SK-N-SH (cell line): ENCODE data around the gene ATR. TPM values are rescaled to one million over a fixed set of nuclear protein-coding genes. Genes with fewer than 3 reads are reported as not detected.

Experiments
- CTCF ChIA-PET: fragments of 300-600, 350-600 bp; formaldehyde crosslinking; extraction: SDS; loops from one replicate; lab custom pipeline; 2021; lab: Yijun Ruan, JAX
- POLR2A ChIA-PET: fragments of 350-600 bp; sonication (Branson Sonifier 250); formaldehyde crosslinking; extraction: SDS; loops from one replicate; lab custom pipeline; 2020; ENCODE audit warnings: antibody characterized with exemption, inconsistent platforms; lab: Yijun Ruan, JAX
- DNase-seq: peaks from one replicate; pipeline ENCODE4 v3.0.0; 2012
- H2AFZ ChIP-seq: fragments of 200-600 bp; sonication (generic); 2 replicates; pipeline ENCODE4 v1.8.1; 2016; ENCODE audit warnings: antibody characterized with exemption, mild to moderate bottlenecking, low read depth
- H3F3A ChIP-seq: fragments of 200-600 bp; sonication (generic); replicated peaks from 2 replicates; pipeline ENCODE3; 2016; ENCODE audit warnings: antibody characterized with exemption, mild to moderate bottlenecking; ENCODE audit not compliant: insufficient read depth
- H3K27ac ChIP-seq, 2 experiments: fragments of 200-500 bp in 1 of 2; fragments of 200-600 bp in 1 of 2; sonication (Bioruptor generic) in 1 of 2; sonication (generic), shearing (Covaris generic) in 1 of 2; 2 replicates each; pipeline versions ENCODE4 v1.5.1 to v1.6.1; 2014 to 2016; ENCODE audit warnings: low read depth in 2 of 2, inconsistent platforms in 1 of 2, low read length in 1 of 2, mild to moderate bottlenecking in 1 of 2, mixed read lengths in 1 of 2
- H3K27me3 ChIP-seq: fragments of 200-600 bp; sonication (generic), shearing (Covaris generic); 2 replicates; pipeline ENCODE4 v1.6.1; 2016; ENCODE audit warnings: mixed run types; ENCODE audit not compliant: insufficient read depth
- H3K36me3 ChIP-seq, 2 experiments: fragments of 200-500 bp in 1 of 2; fragments of 200-600 bp in 1 of 2; sonication (Bioruptor generic) in 1 of 2; sonication (generic) in 1 of 2; replicated peaks in 1 of 2; 2 replicates each; pipeline versions ENCODE3 to v1.5.1; 2014 to 2016; ENCODE audit warnings: low read length in 1 of 2, mild to moderate bottlenecking in 1 of 2; ENCODE audit not compliant: insufficient read depth in 2 of 2, control insufficient read depth in 1 of 2
- H3K4me1 ChIP-seq, 2 experiments: fragments of 200-500 bp in 1 of 2; fragments of 200-600 bp in 1 of 2; sonication (Bioruptor generic) in 1 of 2; sonication (generic), shearing (Covaris generic) in 1 of 2; 2 replicates each; pipeline versions ENCODE4 v1.5.1 to v1.6.1; 2014 to 2016; ENCODE audit warnings: low read depth in 1 of 2, low read length in 1 of 2, mixed run types in 1 of 2; ENCODE audit not compliant: insufficient read depth in 2 of 2, control insufficient read depth in 1 of 2
- H3K4me2 ChIP-seq: fragments of 200-600 bp; sonication (generic), shearing (Covaris generic); 2 replicates; pipeline ENCODE4 v1.6.1; 2017; ENCODE audit warnings: mixed run types
- H3K4me3 ChIP-seq, 2 experiments: fragments of 200-500 bp in 1 of 2; fragments of 200-600 bp in 1 of 2; sonication (Bioruptor generic) in 1 of 2; sonication (generic), shearing (Covaris generic) in 1 of 2; 2 replicates each; pipeline versions ENCODE4 v1.5.1 to v1.8.1; 2014 to 2016; ENCODE audit warnings: low read depth in 2 of 2, inconsistent platforms in 1 of 2, low read length in 1 of 2, mild to moderate bottlenecking in 1 of 2, mixed read lengths in 1 of 2, moderate library complexity in 1 of 2
- H3K79me2 ChIP-seq: fragments of 200-600 bp; sonication (generic); 2 replicates; pipeline ENCODE4 v1.8.1; 2017; ENCODE audit warnings: mild to moderate bottlenecking; ENCODE audit not compliant: insufficient read depth
- H3K9ac ChIP-seq: fragments of 200-600 bp; sonication (generic); 2 replicates; pipeline ENCODE4 v1.6.1; 2017; ENCODE audit warnings: mixed run types
- H3K9me2 ChIP-seq: fragments of 200-600 bp; sonication (generic); 2 replicates; pipeline ENCODE4 v1.6.1; 2017; ENCODE audit warnings: mixed run types
- H3K9me3 ChIP-seq: fragments of 200-600 bp; sonication (generic); 2 replicates; pipeline ENCODE4 v1.6.1; 2017; ENCODE audit warnings: mixed run types, mild to moderate bottlenecking, moderate library complexity
- H4K20me1 ChIP-seq: fragments of 200-600 bp; sonication (generic); 2 replicates; pipeline ENCODE4 v1.6.1; 2017; ENCODE audit warnings: mild to moderate bottlenecking, mixed run types; ENCODE audit not compliant: insufficient read depth
- FOXJ3 ChIP-seq: sonication (generic); formaldehyde crosslinking; IDR thresholded peaks from 2 replicates; pipeline ENCODE4 v1.5.1; 2020; ENCODE audit warnings: mild to moderate bottlenecking, missing genetic modification reagents
- GABPA ChIP-seq: IDR thresholded peaks from 2 replicates; pipeline ENCODE4 v1.4.0; 2012; ENCODE audit warnings: low read depth, mild to moderate bottlenecking
- JUND ChIP-seq: IDR thresholded peaks from 2 replicates; pipeline ENCODE4 v1.4.0; 2012
- POLR2AphosphoS5 ChIP-seq: IDR thresholded peaks from 2 replicates; pipeline ENCODE4 v1.6.1; 2012; ENCODE audit warnings: low read depth, low read length
- RFX5 ChIP-seq: IDR thresholded peaks from 2 replicates; pipeline ENCODE4 v1.6.1; 2012; ENCODE audit warnings: mild to moderate bottlenecking, improper control_type of control experiment, low read length
- TCF12 ChIP-seq: IDR thresholded peaks from 2 replicates; pipeline ENCODE4 v1.4.0; 2012
- USF2 ChIP-seq: fragments of 150-350 bp; IDR thresholded peaks from 2 replicates; pipeline ENCODE4 v1.6.1; 2017; ENCODE audit warnings: antibody characterized with exemption, low read length, low read depth, borderline replicate concordance
- ZBTB33 ChIP-seq: IDR thresholded peaks from 2 replicates; pipeline ENCODE4 v1.4.0; 2012; ENCODE audit warnings: low read depth, borderline replicate concordance
- WGBS: methylation state at CpG from one replicate; pipeline ENCODE4 v1.1.6; 2017; ENCODE audit warnings: low lambda C conversion rate; 5-methylcytosine and 5-hydroxymethylcytosine counted together
- polyA plus RNA-seq, 3 experiments: library from polyadenylated mRNA; depleted of rRNA; stranded (reverse); fragments of >200 nt; gene quantifications; 2 replicates each; pipeline ENCODE4 v1.2.3, GENCODE V29; 2012
- TF ChIP-seq, protein P1 (sequence below): IDR thresholded peaks from 2 replicates; pipeline ENCODE4 v1.6.1; 2012; ENCODE audit warnings: mild to moderate bottlenecking, low read depth, low read length, moderate library complexity

Gene ATR
- polyA plus RNA-seq, 1 of the 3 experiments (the other 2 are of a cell fraction): 7.3 TPM

DNA sequence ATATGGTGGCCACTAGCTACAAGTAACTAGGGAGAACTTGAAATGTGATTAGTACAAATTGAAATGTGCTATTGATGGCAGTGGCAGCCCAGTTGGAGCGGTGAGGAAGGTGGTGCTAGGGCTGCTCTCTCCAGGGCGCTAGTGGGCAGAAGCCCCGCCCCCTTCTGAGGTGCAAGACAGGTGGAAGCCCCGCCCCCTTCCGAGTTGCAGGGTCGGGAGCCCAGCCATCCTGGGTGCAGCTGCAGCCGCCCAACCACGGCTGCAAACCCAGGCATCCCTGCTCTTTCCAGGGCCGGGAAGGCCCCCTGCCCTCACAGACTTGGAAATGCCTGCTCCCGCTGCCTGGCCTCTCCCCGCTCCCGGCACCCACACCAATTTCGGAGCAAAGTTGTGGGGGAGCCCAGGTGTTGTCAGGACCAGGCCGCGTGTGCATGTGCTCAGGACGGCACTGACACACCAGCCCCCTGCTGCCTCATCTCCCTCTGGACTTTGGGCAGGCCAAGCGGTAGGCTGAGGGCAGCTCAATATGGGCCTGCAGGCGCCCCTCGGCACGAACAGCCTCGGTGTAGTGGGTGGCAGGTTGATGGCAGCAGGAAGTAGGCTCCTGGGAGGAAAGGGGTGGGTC is 10.0 kb downstream of the ATR start:
- Histone ChIP-seq H3K4me2 (no peak overlapping the region), H3K4me3 (no peak overlapping the region), H3K27me3 (no peaks in the 10 kb centered on the region), H3F3A (no peaks in the 10 kb centered on the region), H4K20me1 (no peaks in the 10 kb centered on the region), H2AFZ (no peak overlapping the region), H3K9me2 (no peaks in the 10 kb centered on the region), H3K9me3 (no peaks in the 10 kb centered on the region), H3K9ac (no peak overlapping the region), H3K4me1 (no peaks in the 10 kb centered on the region), H3K36me3 (peaks cover 8 to 29% of the 10 kb centered on the region in 2 experiments), H3K27ac (no peak overlapping the region), H3K79me2 (peaks cover 63% of the 10 kb centered on the region)
- no peak for DNase-seq
- ChIA-PET CTCF (no interaction called here), POLR2A (no interaction called here)
- WGBS: 100% methylated on average over 9 of the region's 21 CpGs
- TF ChIP-seq FOXJ3 (CRISPR knock-in tag) (no peak), RFX5 (no peak)

DNA sequence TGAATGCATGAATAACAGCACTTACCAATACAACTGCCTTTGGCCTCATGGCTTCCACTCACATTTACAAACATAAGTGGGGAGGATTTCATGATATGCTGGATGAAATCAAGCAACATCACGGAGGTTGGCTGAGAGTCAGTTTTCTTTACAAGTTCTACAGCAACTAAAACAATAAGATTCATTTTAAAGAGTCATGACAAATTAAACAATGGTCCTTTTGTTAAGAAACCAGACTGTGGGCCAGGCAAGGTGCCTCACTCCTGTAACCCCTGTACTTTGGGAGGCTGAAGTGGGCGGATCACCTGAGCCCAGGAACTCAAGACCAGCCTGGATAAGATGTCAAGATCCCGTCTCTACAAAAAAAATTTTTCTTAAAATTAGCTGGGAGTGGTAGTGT is 12.4 kb downstream of the ATR start:
- 95% methylated on average over 3 of the region's 3 CpGs for WGBS
- Histone ChIP-seq H3K27me3 (no peaks in the 10 kb centered on the region), H4K20me1 (no peaks in the 10 kb centered on the region), H3K79me2 (peaks cover 42% of the 10 kb centered on the region), H3K4me3 (no peak overlapping the region), H3K4me1 (no peaks in the 10 kb centered on the region), H3K27ac (no peak overlapping the region), H3F3A (peaks cover 2% of the 10 kb centered on the region), H3K9me2 (no peaks in the 10 kb centered on the region), H3K9ac (no peak overlapping the region), H3K9me3 (no peaks in the 10 kb centered on the region), H3K36me3 (peaks cover 32 to 48% of the 10 kb centered on the region in 2 experiments), H3K4me2 (no peak overlapping the region), H2AFZ (no peak overlapping the region)
- no peak for TF ChIP-seq FOXJ3 (CRISPR knock-in tag)
- no peak for TF ChIP-seq POLR2AphosphoS5
- no peak for TF ChIP-seq ZBTB33
- TF ChIP-seq, protein P1, sequence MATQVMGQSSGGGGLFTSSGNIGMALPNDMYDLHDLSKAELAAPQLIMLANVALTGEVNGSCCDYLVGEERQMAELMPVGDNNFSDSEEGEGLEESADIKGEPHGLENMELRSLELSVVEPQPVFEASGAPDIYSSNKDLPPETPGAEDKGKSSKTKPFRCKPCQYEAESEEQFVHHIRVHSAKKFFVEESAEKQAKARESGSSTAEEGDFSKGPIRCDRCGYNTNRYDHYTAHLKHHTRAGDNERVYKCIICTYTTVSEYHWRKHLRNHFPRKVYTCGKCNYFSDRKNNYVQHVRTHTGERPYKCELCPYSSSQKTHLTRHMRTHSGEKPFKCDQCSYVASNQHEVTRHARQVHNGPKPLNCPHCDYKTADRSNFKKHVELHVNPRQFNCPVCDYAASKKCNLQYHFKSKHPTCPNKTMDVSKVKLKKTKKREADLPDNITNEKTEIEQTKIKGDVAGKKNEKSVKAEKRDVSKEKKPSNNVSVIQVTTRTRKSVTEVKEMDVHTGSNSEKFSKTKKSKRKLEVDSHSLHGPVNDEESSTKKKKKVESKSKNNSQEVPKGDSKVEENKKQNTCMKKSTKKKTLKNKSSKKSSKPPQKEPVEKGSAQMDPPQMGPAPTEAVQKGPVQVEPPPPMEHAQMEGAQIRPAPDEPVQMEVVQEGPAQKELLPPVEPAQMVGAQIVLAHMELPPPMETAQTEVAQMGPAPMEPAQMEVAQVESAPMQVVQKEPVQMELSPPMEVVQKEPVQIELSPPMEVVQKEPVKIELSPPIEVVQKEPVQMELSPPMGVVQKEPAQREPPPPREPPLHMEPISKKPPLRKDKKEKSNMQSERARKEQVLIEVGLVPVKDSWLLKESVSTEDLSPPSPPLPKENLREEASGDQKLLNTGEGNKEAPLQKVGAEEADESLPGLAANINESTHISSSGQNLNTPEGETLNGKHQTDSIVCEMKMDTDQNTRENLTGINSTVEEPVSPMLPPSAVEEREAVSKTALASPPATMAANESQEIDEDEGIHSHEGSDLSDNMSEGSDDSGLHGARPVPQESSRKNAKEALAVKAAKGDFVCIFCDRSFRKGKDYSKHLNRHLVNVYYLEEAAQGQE: no peak
- no peak for TF ChIP-seq USF2
- no peak for TF ChIP-seq RFX5
- TF ChIP-seq TCF12: no peak
- no peak for TF ChIP-seq GABPA
- no peak for TF ChIP-seq JUND
- ChIA-PET CTCF (no interaction called here), POLR2A (no interaction called here)
- DNase-seq: no peak
